ENCODE data around the gene ELP1.

Gene ELP1

DNA sequence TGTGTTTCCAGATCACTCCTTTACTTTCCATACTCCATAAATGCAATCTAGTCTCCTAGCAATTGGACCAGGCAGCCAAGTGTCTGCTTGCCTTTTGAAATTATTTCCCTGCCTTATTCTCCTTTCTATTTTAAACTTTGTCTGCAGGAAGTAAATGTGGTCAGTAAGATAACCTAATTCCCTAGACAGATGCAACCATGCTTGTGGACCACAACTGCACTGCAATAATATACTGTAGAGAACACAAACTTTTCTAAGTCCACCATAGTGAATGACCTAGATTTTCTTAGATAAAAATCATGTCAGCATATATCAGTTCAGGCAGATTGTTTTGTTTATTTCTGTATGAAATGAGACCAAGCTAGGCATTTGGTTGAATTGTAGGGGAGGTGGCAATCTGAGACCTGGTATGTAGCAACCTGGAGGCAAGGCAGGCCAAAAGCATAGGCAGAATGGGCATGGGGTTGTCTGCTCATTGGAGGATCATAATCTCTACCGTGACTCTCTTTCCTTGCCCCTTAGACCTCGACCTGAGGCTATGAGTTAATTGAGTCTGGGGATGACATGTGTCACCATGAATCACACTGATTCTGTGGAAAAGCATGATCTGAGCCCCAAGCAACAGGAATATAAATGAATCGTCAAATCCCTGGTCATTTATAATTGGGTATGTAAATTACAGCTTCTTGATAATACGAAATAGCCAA is 98.8 kb downstream of the ELP1 start:
- H3K4me2 ChIP-seq (ENCODE audit: low read depth, low read length): peak overlapping the region; percentile 5; the same call in 1 of the 2 replicates
- H4K20me1 ChIP-seq (ENCODE audit: insufficient read depth, low read length): no peaks in the 10 kb centered on the region
- no peak overlapping the region for H2AFZ ChIP-seq (ENCODE audit: low read length)
- no peaks in the 10 kb centered on the region for H3K9me2 ChIP-seq (replicated peaks; ENCODE audit: insufficient read depth, low read length)
- H3K4me1 ChIP-seq (ENCODE audit: low read length): peaks cover 6% of the 10 kb centered on the region
- H3F3A ChIP-seq (ENCODE audit: insufficient read depth, low read length): no peaks in the 10 kb centered on the region
- no peaks in the 10 kb centered on the region for H3K36me3 ChIP-seq (replicated peaks; ENCODE audit: insufficient read depth, low read length)
- no peaks in the 10 kb centered on the region for H3K27me3 ChIP-seq (replicated peaks; ENCODE audit: insufficient read depth, low read length)
- H3K9ac ChIP-seq (ENCODE audit: low read length): no peak overlapping the region
- H3K9me3 ChIP-seq (replicated peaks; ENCODE audit: insufficient read depth, low read length): no peaks in the 10 kb centered on the region
- H3K27ac ChIP-seq (ENCODE audit: low read length): no peak overlapping the region
- H3K4me3 ChIP-seq (ENCODE audit: low read length): no peak overlapping the region
- TF ChIP-seq, protein P1, sequence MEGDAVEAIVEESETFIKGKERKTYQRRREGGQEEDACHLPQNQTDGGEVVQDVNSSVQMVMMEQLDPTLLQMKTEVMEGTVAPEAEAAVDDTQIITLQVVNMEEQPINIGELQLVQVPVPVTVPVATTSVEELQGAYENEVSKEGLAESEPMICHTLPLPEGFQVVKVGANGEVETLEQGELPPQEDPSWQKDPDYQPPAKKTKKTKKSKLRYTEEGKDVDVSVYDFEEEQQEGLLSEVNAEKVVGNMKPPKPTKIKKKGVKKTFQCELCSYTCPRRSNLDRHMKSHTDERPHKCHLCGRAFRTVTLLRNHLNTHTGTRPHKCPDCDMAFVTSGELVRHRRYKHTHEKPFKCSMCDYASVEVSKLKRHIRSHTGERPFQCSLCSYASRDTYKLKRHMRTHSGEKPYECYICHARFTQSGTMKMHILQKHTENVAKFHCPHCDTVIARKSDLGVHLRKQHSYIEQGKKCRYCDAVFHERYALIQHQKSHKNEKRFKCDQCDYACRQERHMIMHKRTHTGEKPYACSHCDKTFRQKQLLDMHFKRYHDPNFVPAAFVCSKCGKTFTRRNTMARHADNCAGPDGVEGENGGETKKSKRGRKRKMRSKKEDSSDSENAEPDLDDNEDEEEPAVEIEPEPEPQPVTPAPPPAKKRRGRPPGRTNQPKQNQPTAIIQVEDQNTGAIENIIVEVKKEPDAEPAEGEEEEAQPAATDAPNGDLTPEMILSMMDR (IDR thresholded peaks at IDR 0.05; ENCODE audit: low read length): no peak
- TF ChIP-seq EZH2 (optimal IDR thresholded peaks at IDR 0.05; ENCODE audit: low read depth, low read length) (no peak), EZH2phosphoT487 (IDR thresholded peaks at IDR 0.05; ENCODE audit: low read length) (no peak)
- peak; percentile 8 for DNase-seq
- H3K79me2 ChIP-seq (ENCODE audit: low read length): no peaks in the 10 kb centered on the region

DNA sequence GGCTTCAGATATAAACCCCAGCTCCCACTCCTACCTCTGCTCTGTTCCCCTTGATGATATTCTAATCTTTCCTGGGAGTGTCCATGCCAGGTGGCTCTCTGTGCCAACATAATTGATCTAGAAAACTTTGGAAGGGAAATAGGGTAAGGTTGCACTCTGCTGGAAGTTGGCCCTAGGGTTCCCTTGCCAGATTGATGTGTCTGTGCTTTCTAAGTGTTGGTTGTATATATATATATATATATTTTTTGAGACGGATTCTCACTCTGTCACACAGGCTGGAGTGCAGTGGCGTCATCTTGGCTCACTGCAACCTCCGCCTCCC is 101.8 kb downstream of the ELP1 start:
- no peaks in the 10 kb centered on the region for H3K27me3 ChIP-seq (replicated peaks; ENCODE audit: insufficient read depth, low read length)
- H3K9me2 ChIP-seq (replicated peaks; ENCODE audit: insufficient read depth, low read length): no peaks in the 10 kb centered on the region
- DNase-seq: no peak
- no peaks in the 10 kb centered on the region for H3K79me2 ChIP-seq (ENCODE audit: low read length)
- TF ChIP-seq EZH2phosphoT487 (IDR thresholded peaks at IDR 0.05; ENCODE audit: low read length) (no peak), EZH2 (optimal IDR thresholded peaks at IDR 0.05; ENCODE audit: low read depth, low read length) (no peak)
- TF ChIP-seq, protein P1 (IDR thresholded peaks at IDR 0.05; ENCODE audit: low read length): no peak
- H3K27ac ChIP-seq (ENCODE audit: low read length): no peak overlapping the region
- H3K36me3 ChIP-seq (replicated peaks; ENCODE audit: insufficient read depth, low read length): no peaks in the 10 kb centered on the region
- no peaks in the 10 kb centered on the region for H3F3A ChIP-seq (ENCODE audit: insufficient read depth, low read length)
- no peaks in the 10 kb centered on the region for H3K9me3 ChIP-seq (replicated peaks; ENCODE audit: insufficient read depth, low read length)
- peaks cover 6% of the 10 kb centered on the region for H3K4me1 ChIP-seq (ENCODE audit: low read length)
- H3K9ac ChIP-seq (ENCODE audit: low read length): no peak overlapping the region
- H2AFZ ChIP-seq (ENCODE audit: low read length): no peak overlapping the region
- no peak overlapping the region for H3K4me3 ChIP-seq (ENCODE audit: low read length)
- no peak overlapping the region for H3K4me2 ChIP-seq (ENCODE audit: low read depth, low read length)
- H4K20me1 ChIP-seq (ENCODE audit: insufficient read depth, low read length): no peaks in the 10 kb centered on the region

DNA sequence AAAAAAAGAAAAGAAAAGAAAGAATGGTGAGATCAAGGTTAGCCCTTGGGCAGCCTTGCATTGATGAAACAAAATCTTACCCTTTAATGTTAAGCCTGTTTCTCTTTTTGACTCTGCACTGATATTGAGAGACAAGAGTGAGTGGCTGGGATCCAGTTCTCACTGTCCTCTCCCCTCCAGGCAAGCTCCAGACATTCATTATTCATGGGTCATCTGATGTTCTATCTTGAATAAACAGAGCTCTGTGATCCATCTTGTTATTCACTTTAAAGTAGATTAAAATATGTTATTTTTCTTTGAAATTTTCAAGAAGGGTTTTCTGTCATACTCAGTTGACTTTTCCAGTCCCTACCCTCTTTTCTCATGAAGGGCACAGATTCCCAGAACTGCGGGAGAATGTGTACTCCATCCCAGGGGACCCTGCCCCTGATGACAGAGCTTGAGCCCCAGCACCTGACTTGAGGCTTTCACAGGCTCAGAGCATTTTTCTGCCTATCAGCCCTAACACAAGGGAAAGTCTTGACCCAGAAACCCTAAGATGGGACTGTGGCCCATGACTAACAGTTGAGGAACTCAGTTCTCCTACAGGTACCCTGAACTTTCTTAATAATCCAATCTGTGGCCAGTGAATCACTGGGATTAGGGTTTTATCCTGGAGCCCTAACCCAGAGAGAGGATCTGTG is 102.3 kb downstream of the ELP1 start:
- H3K9me2 ChIP-seq (replicated peaks; ENCODE audit: insufficient read depth, low read length): no peaks in the 10 kb centered on the region
- no peaks in the 10 kb centered on the region for H3K79me2 ChIP-seq (ENCODE audit: low read length)
- peaks cover 6% of the 10 kb centered on the region for H3K4me1 ChIP-seq (ENCODE audit: low read length)
- H4K20me1 ChIP-seq (ENCODE audit: insufficient read depth, low read length): no peaks in the 10 kb centered on the region
- no peak overlapping the region for H3K4me2 ChIP-seq (ENCODE audit: low read depth, low read length)
- H3K9ac ChIP-seq (ENCODE audit: low read length): no peak overlapping the region
- H2AFZ ChIP-seq (ENCODE audit: low read length): no peak overlapping the region
- TF ChIP-seq, protein P1 (IDR thresholded peaks at IDR 0.05; ENCODE audit: low read length): no peak
- TF ChIP-seq EZH2 (optimal IDR thresholded peaks at IDR 0.05; ENCODE audit: low read depth, low read length) (no peak), EZH2phosphoT487 (IDR thresholded peaks at IDR 0.05; ENCODE audit: low read length) (no peak)
- H3K9me3 ChIP-seq (replicated peaks; ENCODE audit: insufficient read depth, low read length): no peaks in the 10 kb centered on the region
- no peaks in the 10 kb centered on the region for H3K36me3 ChIP-seq (replicated peaks; ENCODE audit: insufficient read depth, low read length)
- no peaks in the 10 kb centered on the region for H3K27me3 ChIP-seq (replicated peaks; ENCODE audit: insufficient read depth, low read length)
- no peaks in the 10 kb centered on the region for H3F3A ChIP-seq (ENCODE audit: insufficient read depth, low read length)
- no peak for DNase-seq
- H3K27ac ChIP-seq (ENCODE audit: low read length): no peak overlapping the region
- no peak overlapping the region for H3K4me3 ChIP-seq (ENCODE audit: low read length)
